ENCODE measurements around the gene CCNT2.

Gene CCNT2

DNA sequence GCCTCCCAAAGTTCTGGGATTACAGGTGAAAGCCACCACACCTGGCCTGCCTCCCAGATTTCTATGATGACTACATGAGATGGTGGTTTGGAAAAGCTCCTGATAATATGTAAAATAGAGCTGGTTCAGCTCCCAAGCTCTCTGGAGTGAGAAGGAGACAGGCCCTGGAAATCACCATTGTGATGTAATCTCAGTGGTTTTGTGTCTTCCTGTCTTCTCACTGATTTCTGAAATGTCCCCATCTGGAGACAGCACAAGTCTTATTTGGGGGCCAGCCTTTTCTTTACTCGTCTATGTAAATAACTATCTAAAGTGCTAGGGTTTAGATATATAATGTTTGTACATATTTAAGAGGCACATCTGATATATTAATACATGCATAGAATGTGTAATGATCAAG lies 64.0 kb downstream of the CCNT2 start:
- DNase-seq (ENCODE audit: insufficient read length) (no peak), FAIRE-seq (no peak)

DNA sequence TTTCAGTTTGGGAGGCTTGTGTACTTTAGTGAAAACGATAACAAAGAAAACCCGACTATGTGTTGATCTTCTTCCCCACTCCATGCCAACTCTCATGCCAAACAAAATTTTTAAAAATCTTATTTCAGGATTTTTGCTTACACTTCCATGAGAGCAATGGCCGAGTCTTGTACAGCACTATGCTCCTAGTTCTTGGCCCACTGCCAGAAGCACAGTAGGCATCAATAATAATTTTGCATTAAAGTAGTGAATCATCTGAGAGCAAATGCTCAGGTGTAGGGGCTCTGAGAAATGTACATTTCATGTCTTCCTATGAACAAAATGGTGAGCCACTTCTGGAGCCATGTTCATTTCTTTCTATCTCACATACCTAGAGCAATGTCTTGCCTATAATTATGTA lies 66.4 kb downstream of the CCNT2 start:
- DNase-seq (ENCODE audit: insufficient read length) (no peak), FAIRE-seq (no peak)
- TF ChIP-seq POLR2AphosphoS5 (IDR thresholded peaks at IDR 0.05; ENCODE audit: low read depth, low read length) (no peak), POLR2A (IDR thresholded peaks at IDR 0.05; ENCODE audit: low read depth, low read length) (no peak), TAF1 (IDR thresholded peaks at IDR 0.05; ENCODE audit: borderline replicate concordance, low read depth, low read length) (no peak)

More for the DNA sequence above, 64.0 kb downstream of the CCNT2 start:
- TF ChIP-seq TAF1 (IDR thresholded peaks at IDR 0.05; ENCODE audit: borderline replicate concordance, low read depth, low read length) (no peak), POLR2A (IDR thresholded peaks at IDR 0.05; ENCODE audit: low read depth, low read length) (no peak), POLR2AphosphoS5 (IDR thresholded peaks at IDR 0.05; ENCODE audit: low read depth, low read length) (no peak)

DNA sequence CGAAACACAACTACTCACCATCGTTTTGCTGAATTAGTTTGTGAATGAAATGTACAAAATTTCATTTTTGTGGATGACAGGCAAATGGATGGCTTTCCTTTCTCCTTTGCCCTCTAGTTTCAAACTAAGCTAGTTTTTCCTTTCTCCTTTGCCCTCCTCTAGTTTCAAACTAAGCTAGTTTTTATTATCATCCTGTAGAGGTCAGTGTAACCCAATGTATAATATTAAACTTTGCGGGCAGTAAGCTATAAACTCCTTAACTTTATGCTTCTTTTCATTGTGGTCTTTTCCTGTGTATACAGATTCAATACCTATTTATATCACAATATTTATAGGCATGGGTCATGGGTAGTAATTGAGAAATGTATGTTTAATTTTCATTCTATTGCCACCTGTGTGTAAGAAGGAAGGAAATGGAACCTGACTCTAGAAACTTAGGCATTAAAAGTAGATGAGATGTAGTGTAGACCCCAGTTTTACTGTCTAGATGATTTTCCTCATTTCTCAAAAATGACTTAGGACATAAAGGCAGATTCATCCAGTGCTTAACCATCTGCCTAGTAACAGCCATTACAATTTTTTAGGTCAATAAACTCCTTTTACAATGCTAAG lies 70.5 kb downstream of the CCNT2 start:
- FAIRE-seq = no peak
- DNase-seq (ENCODE audit: insufficient read length) = no peak
- TF ChIP-seq POLR2A (IDR thresholded peaks at IDR 0.05; ENCODE audit: low read depth, low read length) = no peak
- TF ChIP-seq POLR2AphosphoS5 (IDR thresholded peaks at IDR 0.05; ENCODE audit: low read depth, low read length) = no peak
- no peak for TF ChIP-seq TAF1 (IDR thresholded peaks at IDR 0.05; ENCODE audit: borderline replicate concordance, low read depth, low read length)

DNA sequence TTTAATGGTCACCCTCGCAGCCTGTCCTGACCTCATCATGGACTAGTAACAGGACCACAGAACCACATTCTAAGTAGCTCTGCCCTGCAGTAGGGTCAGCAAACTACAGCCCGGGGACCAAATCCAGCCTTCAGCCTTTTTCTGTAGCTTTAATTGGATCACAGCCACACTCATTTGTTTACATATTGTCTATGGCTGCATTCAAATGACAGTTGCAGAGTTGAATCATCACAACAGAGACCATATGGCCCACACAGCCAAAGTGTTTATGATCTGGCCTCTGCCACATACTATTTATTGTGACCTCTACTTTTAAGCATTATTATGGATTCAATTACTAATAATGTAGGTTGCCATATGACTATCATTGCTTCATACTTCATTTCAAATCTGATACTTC lies 80.9 kb downstream of the CCNT2 start:
- no peak for FAIRE-seq
- TF ChIP-seq TAF1 (IDR thresholded peaks at IDR 0.05; ENCODE audit: borderline replicate concordance, low read depth, low read length) = no peak
- TF ChIP-seq POLR2AphosphoS5 (IDR thresholded peaks at IDR 0.05; ENCODE audit: low read depth, low read length) = no peak
- no peak for TF ChIP-seq POLR2A (IDR thresholded peaks at IDR 0.05; ENCODE audit: low read depth, low read length)
- no peak for DNase-seq (ENCODE audit: insufficient read length)

DNA sequence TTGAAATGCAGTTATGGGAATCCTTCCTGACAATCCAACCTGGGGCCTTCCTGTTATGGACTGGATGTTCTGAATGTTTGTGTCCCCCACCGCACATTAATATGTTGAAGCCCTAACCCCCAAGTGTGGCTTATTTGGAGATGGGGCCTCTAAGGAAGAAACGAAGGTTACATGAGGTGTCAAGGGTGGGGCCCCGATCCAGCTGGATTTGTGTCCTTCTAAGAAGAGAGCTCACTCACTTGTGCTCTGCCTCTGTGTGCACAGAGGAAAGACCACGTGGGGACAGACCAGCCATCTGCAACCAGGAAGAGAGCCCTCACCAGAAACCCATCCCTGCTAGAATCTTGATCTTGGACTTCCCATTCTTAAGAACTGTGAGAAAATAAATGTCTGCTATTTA lies 84.2 kb downstream of the CCNT2 start:
- no peak for FAIRE-seq
- TF ChIP-seq POLR2AphosphoS5 (IDR thresholded peaks at IDR 0.05; ENCODE audit: low read depth, low read length) (no peak), POLR2A (IDR thresholded peaks at IDR 0.05; ENCODE audit: low read depth, low read length) (no peak), TAF1 (IDR thresholded peaks at IDR 0.05; ENCODE audit: borderline replicate concordance, low read depth, low read length) (no peak)
- DNase-seq (ENCODE audit: insufficient read length) = no peak

DNA sequence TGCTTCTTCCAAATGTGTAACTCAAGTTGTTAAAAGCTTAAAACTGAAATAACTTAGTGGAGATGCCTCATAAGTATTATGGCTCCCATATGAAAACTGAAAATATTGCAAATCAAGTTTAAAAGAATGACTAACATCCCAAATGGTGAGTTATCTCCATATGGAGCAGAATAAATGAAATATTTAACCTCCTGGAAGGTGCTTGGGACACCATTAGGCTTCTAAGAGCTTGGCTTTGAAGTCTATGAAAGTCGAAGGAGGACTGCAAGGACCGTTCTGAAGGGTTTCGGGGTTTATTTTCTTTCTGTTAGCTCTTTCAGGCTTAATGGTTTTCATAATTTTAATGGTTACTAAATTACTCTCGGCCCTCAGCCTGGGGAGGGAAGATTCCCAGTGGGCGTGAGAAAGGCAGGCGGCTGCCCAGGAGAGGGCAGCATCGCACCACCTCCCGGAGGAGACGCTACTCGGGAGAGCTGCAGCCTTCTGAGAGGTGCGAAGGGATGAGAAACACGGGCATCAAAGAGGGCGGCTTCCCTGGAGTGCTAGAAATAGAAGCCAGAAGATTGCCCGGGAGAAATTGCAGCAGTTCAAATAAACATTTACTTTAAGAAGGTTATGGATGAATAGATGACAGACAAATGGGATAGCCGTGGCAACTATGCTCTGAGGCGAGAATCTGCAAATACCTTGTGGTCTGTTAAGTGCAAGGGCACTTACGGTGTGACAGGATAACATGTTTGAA lies 85.6 kb downstream of the CCNT2 start:
- FAIRE-seq (peak; percentile 97), DNase-seq (ENCODE audit: insufficient read length) (peak; percentile 53)
- TF ChIP-seq TAF1 (IDR thresholded peaks at IDR 0.05; ENCODE audit: borderline replicate concordance, low read depth, low read length) = no peak
- TF ChIP-seq POLR2AphosphoS5 (IDR thresholded peaks at IDR 0.05; ENCODE audit: low read depth, low read length) = no peak
- TF ChIP-seq POLR2A (IDR thresholded peaks at IDR 0.05; ENCODE audit: low read depth, low read length) = no peak

DNA sequence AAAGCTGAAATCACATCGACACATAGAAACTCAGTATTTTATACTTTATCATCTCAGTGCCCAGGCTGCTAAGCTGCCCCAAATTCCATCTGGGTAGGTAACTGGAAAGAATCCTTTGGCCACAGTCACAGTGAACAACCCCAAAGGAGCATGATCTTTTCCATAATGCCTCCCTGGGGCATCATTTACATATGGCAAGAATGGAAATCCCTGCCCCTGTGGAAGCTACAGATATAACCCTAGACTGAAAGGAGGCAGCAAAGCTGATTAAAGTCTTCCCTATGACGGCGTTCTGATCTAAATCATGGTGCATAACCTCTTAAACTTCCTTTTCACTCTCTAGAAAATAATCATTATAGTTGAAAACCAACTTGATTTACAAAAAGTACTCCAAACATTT lies 87.1 kb downstream of the CCNT2 start:
- FAIRE-seq (no peak), DNase-seq (ENCODE audit: insufficient read length) (no peak)
- no peak for TF ChIP-seq TAF1 (IDR thresholded peaks at IDR 0.05; ENCODE audit: borderline replicate concordance, low read depth, low read length)
- TF ChIP-seq POLR2A (IDR thresholded peaks at IDR 0.05; ENCODE audit: low read depth, low read length) = no peak
- no peak for TF ChIP-seq POLR2AphosphoS5 (IDR thresholded peaks at IDR 0.05; ENCODE audit: low read depth, low read length)

Measured in GM12892 (cell line).